Right atrium auricular region (tissue), 2 donors: ENCODE results near the gene SAFB. TPM values are rescaled to one million over a fixed set of nuclear protein-coding genes. Genes with fewer than 3 reads are reported as not detected.

Source experiments
- DNase-seq: peaks from one replicate; pipeline ENCODE4 v3.0.0-alpha.2; 2019; ENCODE audit warnings: low spot score
- H3K27ac ChIP-seq, 2 donors: fragments of 200-600 bp; sonication (generic); 1 replicate in 1 of 2; 2 replicates in 1 of 2; pipeline ENCODE4 v1.5.1; 2016 to 2019
- H3K27me3 ChIP-seq, 2 donors: fragments of 200-600 bp; sonication (generic); one replicate each; pipeline versions ENCODE4 v1.5.1 to v1.6.0; 2017 to 2019
- H3K36me3 ChIP-seq: fragments of 200-600 bp; sonication (generic); one replicate; pipeline ENCODE4 v1.5.1; 2016
- H3K4me1 ChIP-seq, 2 donors: fragments of 200-600 bp; sonication (generic); one replicate each; pipeline versions ENCODE4 v1.5.1 to v1.6.0; 2017 to 2019
- H3K4me3 ChIP-seq, 2 donors: fragments of 200-600 bp; sonication (generic); 1 replicate in 1 of 2; 2 replicates in 1 of 2; pipeline ENCODE4 v1.5.1; 2017 to 2019; ENCODE audit warnings: mild to moderate bottlenecking in 1 of 2, moderate library complexity in 1 of 2
- H3K9me3 ChIP-seq, 2 donors: fragments of 200-600 bp; sonication (generic); one replicate each; pipeline ENCODE4 v1.5.1; 2019
- total RNA-seq, 2 donors: library from RNA; depleted of rRNA; stranded (reverse); fragments of >200 nt; gene quantifications; one replicate each; pipeline ENCODE4 v1.1.0, GENCODE V29; 2016
- TF ChIP-seq, protein P1 (sequence below), 2 donors: fragments of 200-600 bp; sonication (generic); IDR thresholded peaks; one replicate each; pipeline ENCODE4 v1.5.1; 2019; ENCODE audit warnings: antibody characterized with exemption in 2 of 2

The SAFB gene
- total RNA-seq, 2 donors from 2014 or later: 31.9 to 32.7 TPM

DNA sequence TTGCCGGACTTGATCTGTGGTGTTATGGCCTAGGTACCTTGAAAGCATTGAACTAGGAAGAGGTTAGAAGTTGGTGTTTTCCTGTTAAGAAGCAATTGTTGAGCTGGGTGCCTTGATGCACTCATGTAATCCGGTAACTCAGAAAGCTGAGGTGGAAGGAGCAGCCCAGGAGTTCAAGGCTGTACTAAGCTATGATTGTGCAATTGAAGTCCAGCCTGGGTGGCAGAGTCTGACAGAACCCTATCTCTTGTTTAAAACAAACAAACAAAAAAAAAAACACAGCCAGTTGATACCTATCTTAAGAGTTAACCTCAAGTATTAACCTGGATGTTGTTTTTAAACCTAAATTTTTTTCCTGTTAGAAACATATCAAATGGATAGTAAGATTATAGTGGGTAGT is 19.3 kb downstream of the SAFB start:
- H3K27ac ChIP-seq: no peak overlapping the region
- no peak for DNase-seq
- TF ChIP-seq, protein P1, sequence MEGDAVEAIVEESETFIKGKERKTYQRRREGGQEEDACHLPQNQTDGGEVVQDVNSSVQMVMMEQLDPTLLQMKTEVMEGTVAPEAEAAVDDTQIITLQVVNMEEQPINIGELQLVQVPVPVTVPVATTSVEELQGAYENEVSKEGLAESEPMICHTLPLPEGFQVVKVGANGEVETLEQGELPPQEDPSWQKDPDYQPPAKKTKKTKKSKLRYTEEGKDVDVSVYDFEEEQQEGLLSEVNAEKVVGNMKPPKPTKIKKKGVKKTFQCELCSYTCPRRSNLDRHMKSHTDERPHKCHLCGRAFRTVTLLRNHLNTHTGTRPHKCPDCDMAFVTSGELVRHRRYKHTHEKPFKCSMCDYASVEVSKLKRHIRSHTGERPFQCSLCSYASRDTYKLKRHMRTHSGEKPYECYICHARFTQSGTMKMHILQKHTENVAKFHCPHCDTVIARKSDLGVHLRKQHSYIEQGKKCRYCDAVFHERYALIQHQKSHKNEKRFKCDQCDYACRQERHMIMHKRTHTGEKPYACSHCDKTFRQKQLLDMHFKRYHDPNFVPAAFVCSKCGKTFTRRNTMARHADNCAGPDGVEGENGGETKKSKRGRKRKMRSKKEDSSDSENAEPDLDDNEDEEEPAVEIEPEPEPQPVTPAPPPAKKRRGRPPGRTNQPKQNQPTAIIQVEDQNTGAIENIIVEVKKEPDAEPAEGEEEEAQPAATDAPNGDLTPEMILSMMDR (IDR thresholded peaks at IDR 0.05): no peak
- H3K4me1 ChIP-seq: peaks cover 0 to 13% of the 10 kb centered on the region in 2 donors
- no peaks in the 10 kb centered on the region for H3K9me3 ChIP-seq
- H3K27me3 ChIP-seq: no peaks in the 10 kb centered on the region
- H3K36me3 ChIP-seq: peaks cover 50% of the 10 kb centered on the region
- no peak overlapping the region for H3K4me3 ChIP-seq

DNA sequence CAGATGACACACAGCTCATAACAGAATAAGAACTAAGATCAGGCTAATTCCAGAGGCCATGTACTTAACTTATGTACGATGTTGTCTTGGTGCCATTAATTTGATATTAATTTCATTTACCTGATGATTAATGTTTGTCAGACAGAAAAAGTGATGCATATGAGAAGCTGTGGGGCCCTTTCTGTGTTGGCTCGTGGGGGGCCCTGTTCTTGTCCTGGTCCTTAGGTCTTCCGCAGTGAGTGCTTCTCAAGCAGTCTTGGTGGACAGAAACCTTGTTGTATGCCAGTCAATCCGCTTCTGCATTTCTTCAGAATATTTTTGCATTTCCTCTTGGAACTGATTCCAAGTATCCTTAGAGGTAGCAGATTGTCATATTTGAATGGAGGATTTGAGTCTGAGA is 20.2 kb downstream of the SAFB start:
- DNase-seq: no peak
- TF ChIP-seq, protein P1 (IDR thresholded peaks at IDR 0.05): no peak
- no peaks in the 10 kb centered on the region for H3K9me3 ChIP-seq
- H3K4me1 ChIP-seq: peaks cover 0 to 6% of the 10 kb centered on the region in 2 donors
- H3K4me3 ChIP-seq: no peak overlapping the region
- no peak overlapping the region for H3K27ac ChIP-seq
- H3K27me3 ChIP-seq: no peaks in the 10 kb centered on the region
- H3K36me3 ChIP-seq: peaks cover 58% of the 10 kb centered on the region

DNA sequence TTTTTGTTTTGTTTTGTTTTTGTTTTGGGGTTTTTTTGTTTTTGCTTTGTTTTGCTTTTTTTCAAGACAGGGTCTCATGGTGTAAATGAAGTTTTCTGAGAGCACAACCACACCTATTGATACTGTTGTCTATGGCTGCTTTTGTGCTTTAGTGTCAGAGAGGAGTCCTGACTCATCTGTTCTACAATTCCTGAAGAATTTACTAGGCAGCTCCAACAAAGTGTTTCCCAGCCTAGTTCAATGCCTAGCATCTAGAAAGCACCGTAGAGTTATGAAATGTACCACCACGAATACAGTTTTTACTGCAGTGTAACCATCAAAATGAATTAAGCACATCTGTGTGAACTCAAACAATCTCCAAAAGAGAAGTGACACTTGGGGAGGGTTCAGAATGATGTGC is 21.2 kb downstream of the SAFB start:
- DNase-seq: no peak
- TF ChIP-seq, protein P1 (IDR thresholded peaks at IDR 0.05): no peak
- H3K9me3 ChIP-seq: no peaks in the 10 kb centered on the region
- H3K27me3 ChIP-seq: no peaks in the 10 kb centered on the region
- H3K36me3 ChIP-seq: peaks cover 64% of the 10 kb centered on the region
- H3K4me3 ChIP-seq: no peak overlapping the region
- H3K27ac ChIP-seq: no peak overlapping the region
- peaks cover 0 to 4% of the 10 kb centered on the region in 2 donors for H3K4me1 ChIP-seq

DNA sequence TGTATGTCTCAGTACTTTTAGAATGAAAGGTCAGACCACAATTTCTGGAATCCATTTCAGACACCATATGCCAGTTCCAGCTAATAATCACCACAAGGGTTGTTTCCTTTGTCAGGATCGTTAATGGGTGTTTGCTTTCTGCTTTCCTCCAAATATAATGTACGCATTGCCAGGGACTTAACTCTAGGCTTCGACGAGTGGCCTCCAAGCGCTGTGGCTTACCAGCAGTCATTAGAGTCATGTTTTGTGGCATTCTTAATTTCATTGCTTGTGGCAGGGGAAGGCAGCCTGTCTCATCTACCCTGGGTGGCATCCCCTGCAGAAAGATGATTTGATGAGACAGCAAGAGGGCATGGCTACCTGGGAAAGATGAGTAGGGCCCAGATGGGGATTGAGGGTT is 22.5 kb downstream of the SAFB start:
- no peaks in the 10 kb centered on the region for H3K9me3 ChIP-seq
- no peak overlapping the region for H3K27ac ChIP-seq
- no peak for DNase-seq
- peaks cover 74% of the 10 kb centered on the region for H3K36me3 ChIP-seq
- H3K4me3 ChIP-seq: no peak overlapping the region
- no peaks in the 10 kb centered on the region for H3K27me3 ChIP-seq
- TF ChIP-seq, protein P1 (IDR thresholded peaks at IDR 0.05): no peak
- H3K4me1 ChIP-seq: peaks cover 0 to 4% of the 10 kb centered on the region in 2 donors

DNA sequence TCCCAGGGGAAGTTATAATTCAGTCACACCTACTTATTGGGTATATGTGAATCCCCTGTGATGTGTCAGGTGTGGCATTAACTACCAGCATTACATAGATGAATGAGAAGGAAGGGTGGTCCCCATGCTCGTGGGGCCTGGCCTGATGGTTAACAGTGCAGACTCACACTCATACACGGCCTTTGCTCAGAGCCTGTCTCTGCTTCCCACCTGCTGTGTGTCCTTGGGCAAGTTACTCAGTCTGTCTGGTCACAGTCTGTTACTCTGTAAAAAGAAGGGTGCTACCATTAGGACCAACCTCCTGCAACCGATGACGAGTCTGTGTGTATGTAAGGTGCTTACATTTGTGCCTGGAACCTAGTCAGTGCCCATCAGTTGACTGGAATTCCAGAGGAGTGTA is 23.8 kb downstream of the SAFB start:
- peaks cover 83% of the 10 kb centered on the region for H3K36me3 ChIP-seq
- no peak for DNase-seq
- H3K27ac ChIP-seq: no peak overlapping the region
- no peak overlapping the region for H3K4me3 ChIP-seq
- TF ChIP-seq, protein P1 (IDR thresholded peaks at IDR 0.05): no peak
- no peaks in the 10 kb centered on the region for H3K9me3 ChIP-seq
- H3K27me3 ChIP-seq: no peaks in the 10 kb centered on the region
- H3K4me1 ChIP-seq: no peaks in the 10 kb centered on the region

DNA sequence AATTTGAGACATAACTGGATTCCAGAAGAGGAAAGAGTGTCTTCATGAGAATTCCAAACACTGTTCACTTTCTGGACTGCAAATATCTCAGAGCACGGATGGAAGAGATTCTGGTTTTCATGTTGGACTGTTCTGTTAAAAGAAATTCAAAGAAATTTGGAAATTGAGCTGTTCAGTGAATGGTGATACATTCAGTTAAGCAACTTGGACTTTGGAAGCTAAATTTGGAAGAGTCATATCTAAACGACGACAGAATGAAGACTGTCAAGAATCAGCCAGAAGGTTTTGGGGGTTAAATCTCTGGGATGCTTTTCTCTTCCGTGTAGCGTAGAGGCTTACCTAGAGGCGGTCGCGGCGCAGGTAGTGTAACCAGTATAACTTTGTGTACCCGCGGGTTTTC is 25.6 kb downstream of the SAFB start:
- no peak overlapping the region for H3K27ac ChIP-seq
- TF ChIP-seq, protein P1 (IDR thresholded peaks at IDR 0.05): no peak
- DNase-seq: no peak
- peaks cover 86% of the 10 kb centered on the region for H3K36me3 ChIP-seq
- no peaks in the 10 kb centered on the region for H3K27me3 ChIP-seq
- H3K4me1 ChIP-seq: no peaks in the 10 kb centered on the region
- no peak overlapping the region for H3K4me3 ChIP-seq
- no peaks in the 10 kb centered on the region for H3K9me3 ChIP-seq
